ENCODE data around the gene ATAD3C. TPM values are rescaled to one million over a fixed set of nuclear protein-coding genes. Genes with fewer than 3 reads are reported as not detected.

The ATAD3C gene
- total and polyA plus RNA-seq, 2 donors (not counting 1 experiment from before 2014, with no cell fraction given) = 0.17 TPM; not detected in 1

DNA sequence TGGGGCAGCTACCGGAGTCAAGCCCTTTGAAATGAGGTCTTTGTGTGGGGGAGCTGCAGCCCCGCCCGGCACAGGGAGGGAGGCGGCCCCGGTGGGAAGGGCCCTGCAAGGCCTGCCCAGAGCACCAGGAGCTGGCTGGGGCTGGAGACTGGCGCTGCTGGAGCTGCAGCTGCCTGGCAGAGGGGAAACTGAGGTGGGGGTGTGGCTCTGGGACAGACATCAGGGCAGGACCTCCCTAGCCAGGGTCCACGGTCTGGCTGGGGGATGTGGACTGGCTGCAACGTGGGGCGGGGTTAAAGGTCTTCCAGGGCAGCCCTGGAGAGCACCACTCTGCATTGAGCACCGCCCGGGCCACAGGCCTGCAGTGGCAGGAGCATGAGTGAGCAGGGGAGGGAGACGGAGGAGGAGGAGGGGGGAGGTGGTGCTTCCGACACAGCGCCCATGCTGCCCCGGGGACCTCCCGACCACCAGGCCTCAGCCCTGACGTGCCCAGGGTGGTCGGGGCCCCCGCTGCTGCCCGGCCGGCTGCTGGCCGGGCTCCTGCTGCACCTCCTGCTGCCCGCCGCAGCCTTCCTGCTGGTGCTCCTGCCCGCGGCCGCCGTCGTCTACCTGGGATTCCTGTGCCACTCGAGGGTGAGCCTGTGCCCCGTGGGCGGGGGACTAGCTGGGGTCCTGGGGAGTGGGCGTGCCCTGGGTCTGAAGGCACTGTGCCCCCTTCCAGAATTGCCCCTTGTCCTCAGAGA, 23.6 kb upstream of the ATAD3C start:
- no peak for TF ChIP-seq CTCF (conservative IDR thresholded peaks at IDR 0.05 in 1 of 2, IDR thresholded peaks at IDR 0.05 in 1 of 2; ENCODE audit: low read depth in 1 of 2, low read length in 2 of 2)
- Histone ChIP-seq H3K4me2 (ENCODE audit: extremely low read depth, insufficient read depth, low read length) (no peak overlapping the region), H4K20me1 (ENCODE audit: control insufficient read depth, extremely low read depth, insufficient read depth, low read length) (no peaks in the 10 kb centered on the region), H3K9ac (ENCODE audit: insufficient read depth, low read length) (no peak overlapping the region), H3K79me2 (ENCODE audit: control insufficient read depth, insufficient read depth, low read length) (no peaks in the 10 kb centered on the region), H3K27me3 (ENCODE audit: control insufficient read depth, insufficient read depth, low read length) (no peaks in the 10 kb centered on the region), H3K27ac (ENCODE audit: insufficient read depth, low read length) (no peak overlapping the region), H2AFZ (ENCODE audit: low read length) (no peak overlapping the region), H3K36me3 (ENCODE audit: control insufficient read depth, insufficient read depth, low read length) (no peaks in the 10 kb centered on the region), H3K9me3 (ENCODE audit: control insufficient read depth, insufficient read depth, low read depth, low read length) (no peaks in the 10 kb centered on the region), H3K4me1 (ENCODE audit: control insufficient read depth, extremely low read depth, insufficient read depth, low read length) (peaks cover 13% of the 10 kb centered on the region), H3K4me3 (replicated peaks in 1 of 4; ENCODE audit: control extremely low read depth in 1 of 4, insufficient read depth in 1 of 4, low read depth in 3 of 4, low read length in 4 of 4) (no peak overlapping the region)
- no peak for DNase-seq (ENCODE audit: low read depth in 2 of 2)

GRCh38 chr1:1426496-1427105, 22.9 kb upstream of the ATAD3C start:
- TF ChIP-seq EZH2 (IDR thresholded peaks at IDR 0.05; ENCODE audit: low read length, missing control alignments) (no peak), CTCF (conservative IDR thresholded peaks at IDR 0.05 in 1 of 2, IDR thresholded peaks at IDR 0.05 in 1 of 2; ENCODE audit: low read depth in 1 of 2, low read length in 2 of 2) (no peak)
- DNase-seq (ENCODE audit: low read depth in 2 of 2) = no peak

GRCh38 chr1:1427106-1427819, 22.2 kb upstream of the ATAD3C start:
- TF ChIP-seq EZH2 (IDR thresholded peaks at IDR 0.05; ENCODE audit: low read length, missing control alignments) (no peak), CTCF (conservative IDR thresholded peaks at IDR 0.05 in 1 of 2, IDR thresholded peaks at IDR 0.05 in 1 of 2; ENCODE audit: low read depth in 1 of 2, low read length in 2 of 2) (no peak)
- Histone ChIP-seq H3K9me3 (ENCODE audit: control insufficient read depth, insufficient read depth, low read depth, low read length) (no peaks in the 10 kb centered on the region), H3K4me1 (ENCODE audit: control insufficient read depth, extremely low read depth, insufficient read depth, low read length) (peaks cover 17% of the 10 kb centered on the region), H3K4me3 (replicated peaks in 1 of 4; ENCODE audit: control extremely low read depth in 1 of 4, insufficient read depth in 1 of 4, low read depth in 3 of 4, low read length in 4 of 4) (peak overlapping the region in 1 of 4 experiments; percentile 44), H4K20me1 (ENCODE audit: control insufficient read depth, extremely low read depth, insufficient read depth, low read length) (no peaks in the 10 kb centered on the region), H3K36me3 (ENCODE audit: control insufficient read depth, insufficient read depth, low read length) (no peaks in the 10 kb centered on the region), H3K9ac (ENCODE audit: insufficient read depth, low read length) (peak overlapping the region; percentile 30), H3K27ac (ENCODE audit: insufficient read depth, low read length) (no peak overlapping the region), H3K27me3 (ENCODE audit: control insufficient read depth, insufficient read depth, low read length) (no peaks in the 10 kb centered on the region), H2AFZ (ENCODE audit: low read length) (no peak overlapping the region), H3K79me2 (ENCODE audit: control insufficient read depth, insufficient read depth, low read length) (no peaks in the 10 kb centered on the region), H3K4me2 (ENCODE audit: extremely low read depth, insufficient read depth, low read length) (peak overlapping the region; percentile 13)
- DNase-seq (ENCODE audit: low read depth in 2 of 2) = no peak

More at GRCh38 chr1:1426496-1427105, 22.9 kb upstream of the ATAD3C start:
- Histone ChIP-seq H3K9ac (ENCODE audit: insufficient read depth, low read length) (no peak overlapping the region), H3K27ac (ENCODE audit: insufficient read depth, low read length) (no peak overlapping the region), H3K36me3 (ENCODE audit: control insufficient read depth, insufficient read depth, low read length) (no peaks in the 10 kb centered on the region), H3K79me2 (ENCODE audit: control insufficient read depth, insufficient read depth, low read length) (no peaks in the 10 kb centered on the region), H3K9me3 (ENCODE audit: control insufficient read depth, insufficient read depth, low read depth, low read length) (no peaks in the 10 kb centered on the region), H3K4me1 (ENCODE audit: control insufficient read depth, extremely low read depth, insufficient read depth, low read length) (peaks cover 13% of the 10 kb centered on the region), H2AFZ (ENCODE audit: low read length) (no peak overlapping the region), H4K20me1 (ENCODE audit: control insufficient read depth, extremely low read depth, insufficient read depth, low read length) (no peaks in the 10 kb centered on the region), H3K4me2 (ENCODE audit: extremely low read depth, insufficient read depth, low read length) (no peak overlapping the region), H3K4me3 (replicated peaks in 1 of 4; ENCODE audit: control extremely low read depth in 1 of 4, insufficient read depth in 1 of 4, low read depth in 3 of 4, low read length in 4 of 4) (no peak overlapping the region), H3K27me3 (ENCODE audit: control insufficient read depth, insufficient read depth, low read length) (no peaks in the 10 kb centered on the region)
